ENCODE data around the gene DUSP19.

DNA sequence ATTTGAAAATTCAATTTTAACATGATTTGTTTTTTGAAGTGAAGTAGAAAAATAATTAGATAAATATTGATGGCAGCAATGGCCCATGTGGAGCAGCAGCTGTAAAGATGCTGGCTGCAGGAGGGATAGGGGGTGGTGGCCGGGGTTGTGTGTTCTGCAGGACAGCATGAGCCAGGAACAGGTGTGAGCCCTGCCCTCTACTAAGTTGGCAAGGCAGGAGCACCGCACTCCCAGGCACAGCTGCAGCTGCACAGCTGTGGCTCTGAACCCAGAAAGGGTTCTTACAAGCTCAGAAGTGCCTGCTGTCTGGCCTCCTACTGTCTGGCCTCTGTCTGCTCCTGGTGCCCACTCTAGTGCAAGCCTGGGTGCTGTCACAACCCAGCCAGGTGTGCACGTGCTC is 10.0 kb upstream of the DUSP19 start:
- TF ChIP-seq SUZ12 (IDR thresholded peaks at IDR 0.05; ENCODE audit: extremely low read depth, insufficient read depth, insufficient read length): no peak
- no peak for TF ChIP-seq ZNF274 (IDR thresholded peaks at IDR 0.05; ENCODE audit: low read depth, low read length)
